Trophoblast cell (in vitro differentiated cells and primary cell): ENCODE results near the gene MTSS2.

Experiments
- DNase-seq, 2 donors: peaks; one replicate each; pipeline ENCODE4 v3.0.0-alpha.2; 2016
- H2AFZ ChIP-seq: 2 replicates; pipeline ENCODE4 v1.6.1; 2013; ENCODE audit warnings: low read length, moderate library complexity, mild to moderate bottlenecking; ENCODE audit not compliant: insufficient read depth, poor library complexity
- H2AK5ac ChIP-seq: 2 replicates; pipeline ENCODE4 v1.6.1; 2013; ENCODE audit warnings: mild to moderate bottlenecking, low read length
- H2BK120ac ChIP-seq: 2 replicates; pipeline ENCODE4 v1.6.1; 2013; ENCODE audit warnings: low read length, mild to moderate bottlenecking, moderate library complexity; ENCODE audit not compliant: insufficient read depth, poor library complexity
- H2BK12ac ChIP-seq: 2 replicates; pipeline ENCODE4 v1.6.1; 2013; ENCODE audit warnings: mild to moderate bottlenecking, low read length, moderate library complexity
- H2BK5ac ChIP-seq: 2 replicates; pipeline ENCODE4 v1.6.1; 2013; ENCODE audit warnings: low read length, low read depth, moderate library complexity, mild to moderate bottlenecking; ENCODE audit not compliant: poor library complexity
- H3K14ac ChIP-seq: 2 replicates; pipeline ENCODE4 v1.6.1; 2013; ENCODE audit warnings: mild to moderate bottlenecking, low read length
- H3K18ac ChIP-seq: 2 replicates; pipeline ENCODE4 v1.6.1; 2013; ENCODE audit warnings: mild to moderate bottlenecking, low read length
- H3K23ac ChIP-seq: 2 replicates; pipeline ENCODE4 v1.6.1; 2013; ENCODE audit warnings: low read length
- H3K27ac ChIP-seq: 2 replicates; pipeline ENCODE4 v1.5.1; 2013; ENCODE audit warnings: low read depth, mild to moderate bottlenecking, inconsistent platforms, low read length, moderate library complexity
- H3K27me3 ChIP-seq: 2 replicates; pipeline ENCODE4 v1.6.1; 2013; ENCODE audit warnings: inconsistent platforms, mild to moderate bottlenecking, low read length, moderate library complexity; ENCODE audit not compliant: insufficient read depth
- H3K36me3 ChIP-seq, 2 experiments: 1 replicate in 1 of 2; 2 replicates in 1 of 2; pipeline ENCODE4 v1.6.1; 2013; ENCODE audit warnings: low read length in 2 of 2, mild to moderate bottlenecking in 2 of 2, moderate library complexity in 1 of 2; ENCODE audit not compliant: insufficient read depth in 2 of 2, control insufficient read depth in 1 of 2
- H3K4ac ChIP-seq: 2 replicates; pipeline ENCODE4 v1.6.1; 2013; ENCODE audit warnings: low read depth, mild to moderate bottlenecking, low read length, moderate library complexity
- H3K4me1 ChIP-seq, 2 experiments: 1 replicate in 1 of 2; 2 replicates in 1 of 2; pipeline ENCODE4 v1.6.1; 2013; ENCODE audit warnings: low read length in 2 of 2, mild to moderate bottlenecking in 2 of 2, moderate library complexity in 1 of 2; ENCODE audit not compliant: insufficient read depth in 2 of 2, control insufficient read depth in 1 of 2
- H3K4me2 ChIP-seq: 2 replicates; pipeline ENCODE4 v1.6.1; 2013; ENCODE audit warnings: inconsistent platforms, mild to moderate bottlenecking, low read length, moderate library complexity
- H3K4me3 ChIP-seq: 2 replicates; pipeline ENCODE4 v1.5.1; 2013; ENCODE audit warnings: mild to moderate bottlenecking, low read depth, low read length, inconsistent platforms
- H3K79me1 ChIP-seq: one replicate; pipeline ENCODE4 v1.6.1; 2013; ENCODE audit warnings: low read length
- H3K79me2 ChIP-seq: 2 replicates; pipeline ENCODE4 v1.6.1; 2013; ENCODE audit warnings: low read length, mild to moderate bottlenecking; ENCODE audit not compliant: control insufficient read depth, insufficient read depth, poor library complexity
- H3K9ac ChIP-seq: 2 replicates; pipeline ENCODE4 v1.6.1; 2013; ENCODE audit warnings: mild to moderate bottlenecking, low read length
- H3K9me3 ChIP-seq: 2 replicates; pipeline ENCODE4 v1.6.1; 2013; ENCODE audit warnings: low read depth, mild to moderate bottlenecking, control low read depth, inconsistent platforms, low read length; ENCODE audit not compliant: insufficient read depth
- H4K12ac ChIP-seq: 2 replicates; pipeline ENCODE4 v1.6.1; 2013; ENCODE audit warnings: low read depth, mild to moderate bottlenecking, low read length, moderate library complexity
- H4K8ac ChIP-seq: 2 replicates; pipeline ENCODE4 v1.6.1; 2013; ENCODE audit warnings: low read depth, mild to moderate bottlenecking, low read length, moderate library complexity
- H4K91ac ChIP-seq: one replicate; pipeline ENCODE4 v1.6.1; 2013; ENCODE audit warnings: low read depth, mild to moderate bottlenecking, low read length, moderate library complexity
- WGBS: extraction: QIAGEN DNeasy Blood & Tissue Kit; methylation state at CpG from one replicate; pipeline ENCODE4 v1.1.7; 2013; ENCODE audit warnings: missing lambda C conversion rate; ENCODE audit not compliant: insufficient read length, insufficient coverage; ENCODE audit errors: extremely low coverage; 5-methylcytosine and 5-hydroxymethylcytosine counted together

MTSS2 gene

DNA sequence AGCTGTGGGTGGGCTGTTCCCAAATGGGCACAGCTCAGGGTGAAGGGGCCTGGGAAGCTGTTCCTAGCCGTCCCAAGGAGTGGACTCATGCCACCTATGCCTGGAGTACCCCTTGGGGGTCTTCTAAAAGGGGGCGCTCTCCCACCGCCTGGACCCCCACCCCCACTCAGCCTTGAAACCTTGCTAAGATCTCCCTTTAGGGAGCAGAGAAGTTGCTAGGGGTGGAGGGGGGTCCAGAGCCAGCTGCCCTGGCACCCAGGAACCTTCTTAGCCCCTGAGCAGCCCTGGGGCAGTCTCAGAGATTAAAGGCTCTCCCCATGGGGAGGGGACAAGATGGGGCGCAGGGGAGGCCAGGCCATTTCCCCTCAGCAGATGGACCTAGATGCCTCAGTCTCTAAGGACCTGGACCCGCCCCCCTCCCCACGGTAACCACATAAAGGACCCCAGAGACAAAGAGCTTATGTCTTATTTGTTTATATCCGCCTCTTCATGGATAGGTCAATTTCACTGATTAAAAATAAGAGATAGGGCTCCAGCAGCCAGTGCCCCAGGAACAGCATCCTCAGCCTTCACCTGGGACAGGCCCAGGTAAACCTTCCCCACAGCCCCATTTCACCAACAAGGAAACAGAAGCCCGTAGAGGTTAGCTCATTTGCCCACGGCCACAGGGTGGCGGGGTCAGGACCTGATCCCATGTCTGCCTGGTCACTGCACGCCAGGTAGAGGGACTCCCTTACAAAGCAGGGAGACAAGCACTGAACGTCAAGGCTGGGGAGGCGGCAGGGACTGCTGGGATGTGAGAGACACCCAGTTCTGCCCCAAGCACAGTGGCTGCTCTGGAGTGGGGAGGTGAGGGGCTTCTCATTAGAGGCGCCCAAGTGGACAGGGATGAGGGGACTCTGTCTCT is 3.4 kb downstream of the MTSS2 start:
- H3K4me1 ChIP-seq = peaks cover 43 to 46% of the 10 kb centered on the region in 2 experiments
- no peak overlapping the region for H3K4me2 ChIP-seq
- H3K36me3 ChIP-seq = peaks cover 37 to 43% of the 10 kb centered on the region in 2 experiments
- no peak overlapping the region for H2BK12ac ChIP-seq
- H3K18ac ChIP-seq = peak overlapping the region; percentile 14
- H2BK5ac ChIP-seq = peak overlapping the region; percentile 10
- no peak overlapping the region for H2BK120ac ChIP-seq
- H3K14ac ChIP-seq = peak overlapping the region; percentile 21
- peak; percentile 38 to 70 for DNase-seq
- H3K27me3 ChIP-seq = no peaks in the 10 kb centered on the region
- H2AK5ac ChIP-seq = no peak overlapping the region
- H3K9ac ChIP-seq = no peak overlapping the region
- H3K27ac ChIP-seq = no peak overlapping the region
- H3K4me3 ChIP-seq = no peak overlapping the region
- peaks cover 16% of the 10 kb centered on the region for H3K79me1 ChIP-seq
- no peak overlapping the region for H2AFZ ChIP-seq
- no CpG with 5 or more reads among the region's 14 CpGs for WGBS
- H3K79me2 ChIP-seq = peaks cover 36% of the 10 kb centered on the region
- H3K23ac ChIP-seq = no peak overlapping the region
- H4K8ac ChIP-seq = no peak overlapping the region
- H3K4ac ChIP-seq = peak overlapping the region; percentile 71
- peak overlapping the region; percentile 11 for H4K91ac ChIP-seq
- H3K9me3 ChIP-seq = peaks cover 3% of the 10 kb centered on the region
- no peak overlapping the region for H4K12ac ChIP-seq

DNA sequence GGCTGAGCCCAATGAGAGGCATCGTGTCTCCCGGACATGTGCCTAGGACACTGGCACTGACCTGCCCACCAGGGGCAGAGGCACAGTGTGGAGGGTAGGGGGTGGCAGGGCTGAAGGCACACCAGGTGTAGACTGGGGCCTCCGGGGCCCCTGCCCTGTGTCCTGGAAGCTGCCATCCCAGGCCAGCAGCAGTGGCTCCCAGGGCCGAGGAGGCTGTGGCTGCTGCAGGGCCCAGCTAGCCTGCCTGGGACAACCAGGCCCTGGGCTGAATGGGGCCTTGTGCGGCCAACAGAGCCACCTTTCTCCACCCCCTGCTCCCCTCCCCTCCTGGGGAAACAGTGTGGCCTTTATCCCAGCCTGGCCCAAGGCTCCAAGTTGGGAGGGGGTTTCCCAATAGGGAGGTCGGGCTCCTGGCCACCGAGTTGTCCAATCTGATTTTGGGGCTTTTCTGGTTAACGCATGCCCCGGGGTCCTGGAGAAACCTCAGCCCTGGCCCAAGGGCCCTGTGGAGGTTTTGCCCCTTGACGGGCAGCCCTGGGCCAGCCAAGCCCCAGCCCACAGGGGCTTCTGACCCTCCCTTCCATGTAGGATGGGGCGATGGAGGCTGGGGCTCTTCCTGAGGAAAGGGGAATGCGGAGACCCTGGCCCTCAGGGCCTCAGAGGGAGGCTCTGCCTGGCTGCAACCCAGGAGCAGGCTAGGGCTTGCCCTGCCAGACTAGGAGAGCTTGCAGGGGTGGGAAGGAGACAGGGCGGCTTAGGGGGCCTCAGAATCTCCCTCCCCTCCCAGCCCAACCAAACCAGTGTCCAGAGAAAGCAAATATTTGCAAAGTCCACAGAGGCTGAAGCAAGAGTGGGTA is 4.2 kb downstream of the MTSS2 start:
- H4K12ac ChIP-seq = no peak overlapping the region
- peak overlapping the region; percentile 8 for H2BK12ac ChIP-seq
- peak overlapping the region; percentile 71 for H3K4ac ChIP-seq
- H3K27ac ChIP-seq = no peak overlapping the region
- no peak overlapping the region for H3K4me3 ChIP-seq
- H3K79me2 ChIP-seq = peaks cover 36% of the 10 kb centered on the region
- no peak overlapping the region for H4K8ac ChIP-seq
- peak overlapping the region; percentile 3 for H2BK5ac ChIP-seq
- H3K14ac ChIP-seq = peak overlapping the region; percentile 20
- H2BK120ac ChIP-seq = no peak overlapping the region
- no peaks in the 10 kb centered on the region for H3K27me3 ChIP-seq
- peaks cover 37% of the 10 kb centered on the region in 2 experiments for H3K4me1 ChIP-seq
- peak overlapping the region; percentile 4 for H4K91ac ChIP-seq
- H2AFZ ChIP-seq = no peak overlapping the region
- no peak for DNase-seq
- H3K9ac ChIP-seq = no peak overlapping the region
- no CpG with 5 or more reads among the region's 13 CpGs for WGBS
- H3K23ac ChIP-seq = no peak overlapping the region
- peaks cover 15% of the 10 kb centered on the region for H3K79me1 ChIP-seq
- no peak overlapping the region for H3K4me2 ChIP-seq
- H2AK5ac ChIP-seq = peak overlapping the region; percentile 13
- peaks cover 46 to 51% of the 10 kb centered on the region in 2 experiments for H3K36me3 ChIP-seq
- peaks cover 3% of the 10 kb centered on the region for H3K9me3 ChIP-seq
- peak overlapping the region; percentile 1 for H3K18ac ChIP-seq

DNA sequence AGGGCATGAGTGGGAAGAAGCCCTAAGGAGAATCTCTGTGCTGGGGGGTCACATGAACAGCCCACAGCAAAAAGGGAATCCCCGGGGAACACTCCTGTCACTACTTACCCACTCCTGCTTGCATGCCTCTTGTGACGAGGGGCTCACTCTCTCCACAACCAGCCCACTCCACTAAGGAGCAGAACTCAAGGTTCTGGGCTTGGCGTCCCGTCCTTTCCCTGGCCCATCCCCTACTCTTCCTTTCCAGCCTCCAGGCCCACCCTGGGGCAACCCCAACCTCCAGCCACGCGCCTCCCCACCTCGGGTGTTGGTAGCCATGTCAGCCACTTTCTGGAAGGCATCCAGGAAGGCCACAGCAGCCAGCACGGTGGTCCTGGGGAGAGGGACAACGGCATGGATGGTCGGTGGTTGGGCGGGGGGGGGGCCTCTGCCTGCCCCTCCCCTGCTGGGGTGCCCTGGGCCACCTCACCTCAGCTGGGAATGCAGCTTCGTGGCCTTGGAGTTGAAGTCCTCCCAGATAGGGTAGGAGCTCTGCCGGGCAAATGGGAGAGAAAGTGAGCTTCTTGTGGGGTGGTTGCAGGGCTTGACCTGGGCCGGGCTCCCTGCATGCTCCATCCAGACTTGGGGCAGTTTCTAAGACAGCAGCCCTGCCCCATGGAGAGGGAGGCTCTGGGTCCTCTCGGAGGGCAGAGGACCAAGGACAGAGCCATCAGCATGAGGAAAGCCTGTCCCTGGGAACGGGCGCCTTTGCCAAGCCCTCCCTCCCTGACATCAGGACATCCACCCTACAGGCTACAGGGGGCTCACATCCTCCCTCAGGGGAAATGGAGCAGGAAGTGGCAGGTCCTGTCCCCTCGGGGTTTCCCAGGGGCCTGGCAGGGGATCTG is 5.1 kb downstream of the MTSS2 start:
- no peak overlapping the region for H3K27ac ChIP-seq
- peaks cover 33% of the 10 kb centered on the region for H3K79me2 ChIP-seq
- peaks cover 32% of the 10 kb centered on the region in 2 experiments for H3K4me1 ChIP-seq
- no peak overlapping the region for H3K4me2 ChIP-seq
- peak overlapping the region; percentile 1 for H3K18ac ChIP-seq
- peaks cover 3% of the 10 kb centered on the region for H3K9me3 ChIP-seq
- no peaks in the 10 kb centered on the region for H3K27me3 ChIP-seq
- H3K79me1 ChIP-seq = peaks cover 10% of the 10 kb centered on the region
- no peak overlapping the region for H2BK12ac ChIP-seq
- H3K4me3 ChIP-seq = no peak overlapping the region
- H3K36me3 ChIP-seq = peaks cover 54 to 57% of the 10 kb centered on the region in 2 experiments
- no peak overlapping the region for H4K91ac ChIP-seq
- no peak overlapping the region for H3K9ac ChIP-seq
- no peak overlapping the region for H3K23ac ChIP-seq
- H2BK120ac ChIP-seq = no peak overlapping the region
- H4K12ac ChIP-seq = no peak overlapping the region
- H2AFZ ChIP-seq = no peak overlapping the region
- no peak overlapping the region for H2BK5ac ChIP-seq
- no CpG with 5 or more reads among the region's 18 CpGs for WGBS
- no peak for DNase-seq
- H3K14ac ChIP-seq = no peak overlapping the region
- no peak overlapping the region for H3K4ac ChIP-seq
- H4K8ac ChIP-seq = peak overlapping the region; percentile 3
- H2AK5ac ChIP-seq = peak overlapping the region; percentile 13
